ENCODE data around the gene CRYAB.

CRYAB gene

DNA sequence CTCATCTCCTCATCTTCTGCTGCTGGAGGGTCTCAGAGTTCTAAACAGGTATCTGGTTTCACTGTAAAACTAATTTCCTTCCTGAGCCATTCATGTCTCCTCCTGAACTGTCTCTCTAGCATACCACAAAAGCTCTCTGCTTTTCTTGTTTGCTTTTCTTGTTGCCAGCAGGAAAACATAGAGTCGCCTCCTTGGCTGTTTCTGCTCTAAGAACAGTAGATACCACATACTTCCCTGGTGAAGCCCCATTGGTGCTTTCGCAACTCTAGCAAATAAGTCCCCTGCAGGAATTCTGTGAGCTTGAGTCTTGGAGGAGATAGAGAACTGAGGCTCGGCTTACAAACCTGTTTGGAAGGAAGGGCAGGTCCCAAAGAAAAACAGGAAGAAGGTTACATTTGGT, 32.6 kb upstream of the CRYAB start:
- H3K36me3 ChIP-seq (ENCODE audit: control insufficient read depth, insufficient read depth, low read length), result no peaks in the 10 kb centered on the region; the same call in 1 of the 2 replicates
- peak overlapping the region; percentile 26 for H3K27ac ChIP-seq (ENCODE audit: low read depth, low read length)
- H3K9ac ChIP-seq (ENCODE audit: low read depth, low read length), result no peak overlapping the region
- no peaks in the 10 kb centered on the region for H3K27me3 ChIP-seq (ENCODE audit: control insufficient read depth, insufficient read depth, low read length)
- H3K9me3 ChIP-seq (ENCODE audit: control insufficient read depth, insufficient read depth, low read length), result no peaks in the 10 kb centered on the region
- peaks cover 12% of the 10 kb centered on the region for H3K4me1 ChIP-seq (ENCODE audit: control insufficient read depth, insufficient read depth, low read length)
- H3K4me3 ChIP-seq (ENCODE audit: low read depth, low read length), result no peak overlapping the region

DNA sequence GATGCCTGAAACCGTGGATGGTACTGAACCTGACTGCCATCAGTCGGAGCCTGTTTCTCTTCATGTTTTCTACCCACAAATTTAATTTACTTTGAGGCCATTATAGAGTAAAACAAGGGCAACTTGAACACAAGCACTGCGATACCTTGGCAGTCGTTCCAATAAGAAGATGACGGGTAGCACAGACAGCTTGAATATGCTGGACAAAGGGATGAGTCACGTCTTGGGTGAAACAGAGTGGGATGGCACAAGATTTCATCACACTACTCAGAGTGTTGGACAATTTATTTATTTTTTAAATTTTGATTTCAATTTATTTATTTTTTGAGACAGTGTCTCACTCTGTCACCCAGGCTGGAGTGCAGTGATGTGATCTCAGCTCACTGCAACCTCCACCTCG, 31.3 kb upstream of the CRYAB start:
- Histone ChIP-seq H3K4me3 (ENCODE audit: low read depth, low read length) (no peak overlapping the region), H3K9me3 (ENCODE audit: control insufficient read depth, insufficient read depth, low read length) (no peaks in the 10 kb centered on the region), H3K4me1 (ENCODE audit: control insufficient read depth, insufficient read depth, low read length) (peaks cover 25% of the 10 kb centered on the region), H3K27me3 (ENCODE audit: control insufficient read depth, insufficient read depth, low read length) (no peaks in the 10 kb centered on the region), H3K27ac (ENCODE audit: low read depth, low read length) (no peak overlapping the region), H3K36me3 (ENCODE audit: control insufficient read depth, insufficient read depth, low read length) (no peaks in the 10 kb centered on the region; the same call in 1 of the 2 replicates), H3K9ac (ENCODE audit: low read depth, low read length) (no peak overlapping the region)

DNA sequence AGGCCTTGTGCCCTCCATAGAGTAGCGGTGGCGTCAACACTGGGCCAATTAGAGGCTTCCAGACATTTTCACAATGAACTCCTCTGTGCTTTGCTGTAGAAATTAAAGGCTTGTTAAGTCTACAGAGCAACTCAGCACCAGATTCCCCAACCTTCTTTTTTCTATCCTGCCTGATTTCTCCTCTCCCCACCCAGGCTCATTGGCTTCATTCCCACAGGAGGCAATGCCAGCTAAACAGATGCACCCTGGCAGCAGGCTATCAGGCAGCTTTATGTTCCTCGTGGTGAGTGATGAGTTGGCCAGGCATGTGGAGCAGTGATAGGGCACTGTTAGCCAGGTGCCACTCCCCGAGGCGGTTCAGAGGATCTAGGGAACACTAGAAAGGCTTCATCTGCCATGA, 30.4 kb upstream of the CRYAB start:
- H3K9me3 ChIP-seq (ENCODE audit: control insufficient read depth, insufficient read depth, low read length), result no peaks in the 10 kb centered on the region
- H3K9ac ChIP-seq (ENCODE audit: low read depth, low read length), result no peak overlapping the region
- no peak overlapping the region for H3K4me3 ChIP-seq (ENCODE audit: low read depth, low read length)
- H3K27ac ChIP-seq (ENCODE audit: low read depth, low read length), result no peak overlapping the region
- H3K36me3 ChIP-seq (ENCODE audit: control insufficient read depth, insufficient read depth, low read length), result no peaks in the 10 kb centered on the region; the same call in 1 of the 2 replicates
- peaks cover 28% of the 10 kb centered on the region for H3K4me1 ChIP-seq (ENCODE audit: control insufficient read depth, insufficient read depth, low read length)
- H3K27me3 ChIP-seq (ENCODE audit: control insufficient read depth, insufficient read depth, low read length), result no peaks in the 10 kb centered on the region

DNA sequence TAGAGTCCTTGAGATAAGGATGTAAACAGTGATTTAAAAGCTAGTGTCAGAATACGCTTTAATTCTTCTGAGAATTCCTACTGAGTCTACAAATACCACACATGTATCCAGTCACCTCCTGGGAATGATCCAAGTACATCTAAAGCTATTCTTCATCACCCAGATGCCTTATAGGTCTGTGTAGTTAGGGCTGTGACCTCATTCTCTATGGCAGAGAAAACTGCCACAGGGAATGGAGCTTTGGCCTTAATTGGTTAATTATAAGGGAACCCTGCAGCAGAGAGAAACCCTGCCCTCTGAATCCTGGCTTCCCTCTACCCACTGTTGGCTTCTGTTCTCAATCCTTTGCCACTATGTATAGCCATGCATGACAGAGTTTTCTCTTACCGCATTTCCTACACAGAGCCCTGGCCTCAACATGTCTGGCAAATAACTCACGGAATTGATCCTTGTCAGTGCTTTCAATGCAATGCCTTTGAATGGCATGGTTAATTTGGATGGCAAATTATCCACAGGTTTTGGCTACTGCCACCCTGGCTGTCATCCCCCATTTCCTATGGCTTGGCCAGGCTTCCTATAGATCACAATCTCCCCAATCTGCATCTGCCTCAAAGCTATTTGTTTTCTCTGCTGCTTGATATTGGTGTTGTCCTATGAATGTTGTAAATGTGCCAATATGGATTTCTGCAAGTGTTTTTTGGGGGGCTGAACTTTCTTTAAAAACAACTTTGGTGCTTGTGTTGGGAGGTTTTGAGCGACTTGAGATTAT, 28.4 kb upstream of the CRYAB start:
- Histone ChIP-seq H3K27ac (ENCODE audit: low read depth, low read length) (no peak overlapping the region), H3K36me3 (ENCODE audit: control insufficient read depth, insufficient read depth, low read length) (no peaks in the 10 kb centered on the region; the same call in 1 of the 2 replicates), H3K4me3 (ENCODE audit: low read depth, low read length) (no peak overlapping the region), H3K27me3 (ENCODE audit: control insufficient read depth, insufficient read depth, low read length) (no peaks in the 10 kb centered on the region), H3K4me1 (ENCODE audit: control insufficient read depth, insufficient read depth, low read length) (peaks cover 37% of the 10 kb centered on the region), H3K9ac (ENCODE audit: low read depth, low read length) (no peak overlapping the region), H3K9me3 (ENCODE audit: control insufficient read depth, insufficient read depth, low read length) (no peaks in the 10 kb centered on the region)

DNA sequence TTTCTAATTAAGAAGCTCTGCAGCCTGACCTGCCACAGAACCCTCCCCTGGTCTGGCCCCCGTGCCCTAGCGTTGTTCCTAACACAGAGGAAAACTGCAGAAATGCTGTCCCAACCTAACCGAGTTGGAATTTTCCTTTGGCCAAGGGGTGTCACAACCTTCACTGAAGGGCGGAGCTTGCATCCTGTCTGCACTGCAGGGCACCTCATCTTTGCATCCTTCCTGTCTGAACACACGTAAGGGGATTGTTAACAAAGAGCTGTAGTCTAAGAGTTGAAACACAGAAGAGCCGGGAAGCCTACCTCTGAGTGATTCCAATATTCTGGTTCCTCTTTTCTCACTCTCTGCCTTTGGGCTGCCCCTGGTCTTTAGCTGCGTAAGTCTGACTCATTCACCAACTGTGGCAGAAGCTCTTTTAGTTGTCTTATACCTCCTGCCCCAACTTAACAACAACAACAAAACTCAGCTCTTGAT, 27.2 kb upstream of the CRYAB start:
- no peaks in the 10 kb centered on the region for H3K9me3 ChIP-seq (ENCODE audit: control insufficient read depth, insufficient read depth, low read length)
- no peak overlapping the region for H3K9ac ChIP-seq (ENCODE audit: low read depth, low read length)
- H3K27ac ChIP-seq (ENCODE audit: low read depth, low read length), result peak overlapping the region; percentile 4
- peaks cover 32% of the 10 kb centered on the region for H3K4me1 ChIP-seq (ENCODE audit: control insufficient read depth, insufficient read depth, low read length)
- H3K36me3 ChIP-seq (ENCODE audit: control insufficient read depth, insufficient read depth, low read length), result no peaks in the 10 kb centered on the region; the same call in 1 of the 2 replicates
- 0 out of 2 replicates have a peak overlapping the region, but pooled peaks have one; percentile 8 for H3K4me3 ChIP-seq (ENCODE audit: low read depth, low read length)
- no peaks in the 10 kb centered on the region for H3K27me3 ChIP-seq (ENCODE audit: control insufficient read depth, insufficient read depth, low read length)

DNA sequence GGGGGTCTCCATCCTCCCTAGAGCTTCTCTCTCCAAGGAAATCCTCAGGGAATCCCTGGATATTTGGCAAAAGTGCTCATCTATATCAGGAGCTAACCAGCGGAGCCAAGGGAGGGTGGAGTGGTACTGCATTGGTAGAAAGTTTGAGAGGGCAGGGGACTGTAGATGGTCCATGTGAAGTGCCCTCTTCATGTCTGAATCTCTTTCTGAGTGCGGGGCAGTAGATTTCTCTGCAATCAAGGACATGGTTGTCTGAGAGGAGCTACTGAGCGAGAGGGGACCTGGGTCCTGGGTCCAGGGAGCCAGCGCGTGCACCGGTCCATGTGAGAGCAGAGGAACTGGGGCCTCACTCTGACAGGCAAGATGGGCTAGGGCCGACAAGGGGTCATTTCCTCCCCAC, 26.3 kb upstream of the CRYAB start:
- Histone ChIP-seq H3K36me3 (ENCODE audit: control insufficient read depth, insufficient read depth, low read length) (no peaks in the 10 kb centered on the region; the same call in 1 of the 2 replicates), H3K27ac (ENCODE audit: low read depth, low read length) (peak overlapping the region; percentile 80), H3K27me3 (ENCODE audit: control insufficient read depth, insufficient read depth, low read length) (no peaks in the 10 kb centered on the region), H3K9ac (ENCODE audit: low read depth, low read length) (no peak overlapping the region), H3K4me1 (ENCODE audit: control insufficient read depth, insufficient read depth, low read length) (peaks cover 32% of the 10 kb centered on the region), H3K4me3 (ENCODE audit: low read depth, low read length) (peak overlapping the region; percentile 80), H3K9me3 (ENCODE audit: control insufficient read depth, insufficient read depth, low read length) (no peaks in the 10 kb centered on the region)

DNA sequence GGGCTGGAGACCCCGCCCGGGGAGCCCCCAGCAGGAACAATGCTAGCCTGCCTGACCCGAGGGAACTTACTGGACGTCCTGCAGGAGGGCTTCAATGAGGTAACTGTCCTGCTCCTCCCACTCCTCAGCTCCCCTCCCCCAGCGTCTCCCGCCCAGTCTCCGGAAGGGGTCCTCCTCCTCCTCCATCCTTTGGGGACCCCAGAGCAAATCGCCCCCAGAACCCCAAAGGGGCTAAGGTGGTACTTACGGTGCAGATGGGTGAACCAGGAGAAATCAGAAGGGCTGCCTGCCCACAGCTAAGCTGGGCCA, 25.8 kb upstream of the CRYAB start:
- Histone ChIP-seq H3K9me3 (ENCODE audit: control insufficient read depth, insufficient read depth, low read length) (no peaks in the 10 kb centered on the region), H3K27ac (ENCODE audit: low read depth, low read length) (peak overlapping the region; percentile 80), H3K9ac (ENCODE audit: low read depth, low read length) (peak overlapping the region; percentile 78), H3K36me3 (ENCODE audit: control insufficient read depth, insufficient read depth, low read length) (no peaks in the 10 kb centered on the region; the same call in 1 of the 2 replicates), H3K4me3 (ENCODE audit: low read depth, low read length) (peak overlapping the region; percentile 80), H3K4me1 (ENCODE audit: control insufficient read depth, insufficient read depth, low read length) (peaks cover 32% of the 10 kb centered on the region), H3K27me3 (ENCODE audit: control insufficient read depth, insufficient read depth, low read length) (no peaks in the 10 kb centered on the region)

DNA sequence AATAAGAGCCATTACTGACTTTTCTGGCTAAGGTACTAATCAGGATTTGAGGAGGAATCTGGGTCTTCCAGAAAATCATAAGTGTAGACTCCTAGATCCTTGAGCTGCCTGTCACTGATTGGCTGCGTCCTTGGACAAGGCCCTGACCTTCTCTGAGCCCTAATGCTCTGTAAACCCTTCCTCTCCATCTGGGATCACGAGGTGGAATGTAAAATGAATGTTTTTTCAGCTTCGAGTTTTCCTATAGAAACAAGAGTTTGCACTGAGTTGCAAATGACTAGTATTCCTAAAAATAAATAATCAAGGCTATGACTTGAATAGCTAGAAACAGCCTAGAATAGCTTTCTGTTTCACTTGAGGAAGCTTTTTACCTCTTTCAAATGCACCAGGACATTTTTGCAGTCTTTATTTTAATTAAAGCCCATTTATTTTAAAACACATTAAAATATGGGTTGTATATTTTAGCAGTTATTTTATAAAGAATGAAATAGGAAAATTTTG, 24.5 kb upstream of the CRYAB start:
- Histone ChIP-seq H3K9ac (ENCODE audit: low read depth, low read length) (no peak overlapping the region), H3K4me3 (ENCODE audit: low read depth, low read length) (peak overlapping the region; percentile 80), H3K27me3 (ENCODE audit: control insufficient read depth, insufficient read depth, low read length) (no peaks in the 10 kb centered on the region), H3K4me1 (ENCODE audit: control insufficient read depth, insufficient read depth, low read length) (peaks cover 32% of the 10 kb centered on the region), H3K27ac (ENCODE audit: low read depth, low read length) (no peak overlapping the region), H3K36me3 (ENCODE audit: control insufficient read depth, insufficient read depth, low read length) (no peaks in the 10 kb centered on the region), H3K9me3 (ENCODE audit: control insufficient read depth, insufficient read depth, low read length) (no peaks in the 10 kb centered on the region)

DNA sequence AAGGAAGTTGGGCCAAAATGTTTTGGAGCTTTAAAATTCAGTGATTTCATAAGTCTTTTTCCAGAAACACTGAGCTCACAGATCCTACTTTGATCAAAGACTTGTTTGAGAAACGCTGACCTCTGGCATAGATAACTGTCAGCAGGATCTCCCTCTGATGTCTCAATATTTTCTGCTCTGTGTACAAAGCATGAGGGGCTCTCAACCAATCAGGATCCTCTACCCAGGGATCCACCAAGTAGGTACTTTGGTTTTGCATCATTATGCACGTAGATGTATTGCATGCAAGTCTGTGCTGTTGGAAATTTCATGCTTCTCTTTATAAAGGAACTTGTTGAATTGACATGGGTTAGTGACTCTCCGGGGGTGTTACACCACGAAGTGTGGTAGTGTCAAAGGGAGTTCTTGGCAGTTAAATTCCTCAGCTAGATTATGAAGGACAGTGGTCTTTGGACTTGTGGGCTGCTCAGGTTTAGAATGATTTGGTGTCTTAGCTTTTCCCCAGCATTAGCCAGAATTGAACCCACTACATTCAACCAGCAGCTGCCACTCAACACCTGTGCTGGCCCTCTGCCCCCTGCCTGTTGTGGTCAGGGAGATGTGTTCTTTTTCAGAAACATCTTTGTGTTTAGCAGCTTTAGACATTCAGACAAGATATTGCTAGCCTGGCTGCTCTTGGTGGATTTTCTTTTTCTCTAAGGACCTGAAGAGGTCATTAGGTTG, 23.9 kb upstream of the CRYAB start:
- Histone ChIP-seq H3K4me3 (ENCODE audit: low read depth, low read length) (no peak overlapping the region), H3K27ac (ENCODE audit: low read depth, low read length) (no peak overlapping the region), H3K27me3 (ENCODE audit: control insufficient read depth, insufficient read depth, low read length) (no peaks in the 10 kb centered on the region), H3K9me3 (ENCODE audit: control insufficient read depth, insufficient read depth, low read length) (no peaks in the 10 kb centered on the region), H3K4me1 (ENCODE audit: control insufficient read depth, insufficient read depth, low read length) (peaks cover 32% of the 10 kb centered on the region), H3K36me3 (ENCODE audit: control insufficient read depth, insufficient read depth, low read length) (no peaks in the 10 kb centered on the region), H3K9ac (ENCODE audit: low read depth, low read length) (no peak overlapping the region)

DNA sequence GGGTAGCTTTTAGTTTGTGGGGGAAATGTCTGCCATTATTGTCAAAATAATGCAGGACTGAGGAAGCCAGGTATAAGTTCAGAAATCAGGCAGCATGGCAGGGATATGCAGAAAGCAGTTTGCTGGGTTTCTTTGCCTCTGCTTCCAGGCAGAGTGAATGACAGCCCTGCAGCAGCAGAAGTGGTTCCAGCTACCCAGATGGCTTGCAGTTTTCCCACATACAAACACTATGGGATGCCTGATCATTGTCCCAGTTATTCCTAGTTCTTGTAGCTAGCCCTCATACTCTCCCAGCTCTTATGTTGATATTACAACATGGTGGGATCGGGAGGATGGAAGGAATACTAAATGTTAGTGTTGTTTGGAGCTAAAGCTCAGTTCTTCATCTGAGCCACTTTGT, 22.7 kb upstream of the CRYAB start:
- H3K4me3 ChIP-seq (ENCODE audit: low read depth, low read length), result no peak overlapping the region
- no peaks in the 10 kb centered on the region for H3K9me3 ChIP-seq (ENCODE audit: control insufficient read depth, insufficient read depth, low read length)
- peaks cover 32% of the 10 kb centered on the region for H3K4me1 ChIP-seq (ENCODE audit: control insufficient read depth, insufficient read depth, low read length)
- no peaks in the 10 kb centered on the region for H3K27me3 ChIP-seq (ENCODE audit: control insufficient read depth, insufficient read depth, low read length)
- H3K27ac ChIP-seq (ENCODE audit: low read depth, low read length), result no peak overlapping the region
- H3K9ac ChIP-seq (ENCODE audit: low read depth, low read length), result no peak overlapping the region
- H3K36me3 ChIP-seq (ENCODE audit: control insufficient read depth, insufficient read depth, low read length), result no peaks in the 10 kb centered on the region

DNA sequence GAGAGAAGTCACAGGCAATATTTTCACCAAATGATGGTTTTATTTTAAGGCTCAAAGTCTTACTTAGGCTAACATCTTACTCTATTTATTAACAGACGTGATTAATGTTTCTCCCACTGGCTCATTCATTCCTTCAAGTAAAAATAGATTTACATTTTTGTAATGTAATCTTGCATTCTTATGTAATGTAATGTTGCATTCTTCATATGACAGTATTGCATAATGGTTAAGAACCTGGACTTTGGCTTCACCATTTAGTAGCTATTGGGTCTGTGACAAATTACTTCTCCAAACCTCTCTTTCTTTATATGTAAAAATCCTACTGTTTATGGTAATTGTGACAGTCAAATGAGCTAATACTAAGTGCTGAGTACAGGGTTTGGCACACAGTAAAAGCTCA, 22.3 kb upstream of the CRYAB start:
- H3K9me3 ChIP-seq (ENCODE audit: control insufficient read depth, insufficient read depth, low read length), result no peaks in the 10 kb centered on the region
- H3K4me1 ChIP-seq (ENCODE audit: control insufficient read depth, insufficient read depth, low read length), result peaks cover 29% of the 10 kb centered on the region
- no peaks in the 10 kb centered on the region for H3K36me3 ChIP-seq (ENCODE audit: control insufficient read depth, insufficient read depth, low read length)
- no peaks in the 10 kb centered on the region for H3K27me3 ChIP-seq (ENCODE audit: control insufficient read depth, insufficient read depth, low read length)
- no peak overlapping the region for H3K9ac ChIP-seq (ENCODE audit: low read depth, low read length)
- H3K4me3 ChIP-seq (ENCODE audit: low read depth, low read length), result no peak overlapping the region
- no peak overlapping the region for H3K27ac ChIP-seq (ENCODE audit: low read depth, low read length)
